Nephron (organoid): ENCODE data around the gene CHERP.

Experiments used
- H3K27ac Mint-ChIP-seq, 3 experiments: 2 replicates each; pipeline ENCODE4 v1.8.0; 2020; ENCODE audit warnings: mixed read lengths in 3 of 3, mild to moderate bottlenecking in 2 of 3, moderate library complexity in 1 of 3
- H3K27me3 Mint-ChIP-seq: 2 replicates; pipeline ENCODE4 v1.8.0; 2021; ENCODE audit warnings: low read depth, mild to moderate bottlenecking, moderate library complexity, mixed read lengths
- H3K36me3 Mint-ChIP-seq: 2 replicates; pipeline ENCODE4 v1.8.0; 2020; ENCODE audit warnings: low read depth, mixed read lengths
- H3K4me1 Mint-ChIP-seq: 2 replicates; pipeline ENCODE4 v1.8.0; 2020; ENCODE audit warnings: mixed read lengths
- H3K4me3 Mint-ChIP-seq, 3 experiments: 2 replicates each; pipeline ENCODE4 v1.8.0; 2020; ENCODE audit warnings: mild to moderate bottlenecking in 3 of 3, mixed read lengths in 3 of 3, moderate library complexity in 2 of 3
- H3K9me3 Mint-ChIP-seq: 2 replicates; pipeline ENCODE4 v1.8.0; 2020; ENCODE audit warnings: mixed read lengths
- CTCF ChIP-seq, 3 experiments: fragments of 200-600 bp; sonication (generic); IDR thresholded peaks; one replicate each; pipeline ENCODE4 v1.5.0; 2021; ENCODE audit warnings: antibody characterized with exemption in 3 of 3; ENCODE audit not compliant: unreplicated experiment in 3 of 3

The CHERP gene

GRCh38 chr19:16541526-16542044 lies 652 bp downstream of the CHERP start:
- no peaks in the 10 kb centered on the region for H3K27me3 Mint-ChIP-seq
- peak overlapping the region; percentile 35 to 90 (median 80) for H3K27ac Mint-ChIP-seq
- peak overlapping the region; percentile 90 to 95 (median 90) for H3K4me3 Mint-ChIP-seq
- TF ChIP-seq CTCF (IDR thresholded peaks at IDR 0.05; ENCODE audit: unreplicated experiment in 3 of 3): no peak
- peaks cover 34% of the 10 kb centered on the region for H3K36me3 Mint-ChIP-seq
- H3K9me3 Mint-ChIP-seq: no peaks in the 10 kb centered on the region
- peaks cover 17% of the 10 kb centered on the region for H3K4me1 Mint-ChIP-seq

- H3K27me3 Mint-ChIP-seq: no peaks in the 10 kb centered on the region
- peak overlapping the region; percentile 35 to 90 (median 80) for H3K27ac Mint-ChIP-seq
- H3K36me3 Mint-ChIP-seq: peaks cover 37% of the 10 kb centered on the region
- no peaks in the 10 kb centered on the region for H3K9me3 Mint-ChIP-seq
- H3K4me3 Mint-ChIP-seq: peak overlapping the region; percentile 90 to 95 (median 90)
- TF ChIP-seq CTCF (IDR thresholded peaks at IDR 0.05; ENCODE audit: unreplicated experiment in 3 of 3): no peak
- H3K4me1 Mint-ChIP-seq: peaks cover 17% of the 10 kb centered on the region
These were observed 1.3 kb downstream of the CHERP start for GRCh38 chr19:16540948-16541347.

GRCh38 chr19:16537111-16537510 lies 5.1 kb downstream of the CHERP start:
- TF ChIP-seq CTCF (IDR thresholded peaks at IDR 0.05; ENCODE audit: unreplicated experiment in 3 of 3): no peak
- H3K4me3 Mint-ChIP-seq: no peak overlapping the region
- peaks cover 6% of the 10 kb centered on the region for H3K4me1 Mint-ChIP-seq

GRCh38 chr19:16536130-16536529 lies 6.1 kb downstream of the CHERP start:
- no peak overlapping the region for H3K4me3 Mint-ChIP-seq
- no peaks in the 10 kb centered on the region for H3K27me3 Mint-ChIP-seq
- no peaks in the 10 kb centered on the region for H3K9me3 Mint-ChIP-seq
- H3K27ac Mint-ChIP-seq: no peak overlapping the region
- peaks cover under 1% of the 10 kb centered on the region for H3K4me1 Mint-ChIP-seq
- peaks cover 58% of the 10 kb centered on the region for H3K36me3 Mint-ChIP-seq
- TF ChIP-seq CTCF (IDR thresholded peaks at IDR 0.05; ENCODE audit: unreplicated experiment in 3 of 3): no peak

More at GRCh38 chr19:16537111-16537510, 5.1 kb downstream of the CHERP start:
- Mint-ChIP-seq H3K9me3 (no peaks in the 10 kb centered on the region), H3K27ac (no peak overlapping the region), H3K27me3 (no peaks in the 10 kb centered on the region), H3K36me3 (peaks cover 55% of the 10 kb centered on the region)

- Mint-ChIP-seq H3K27me3 (no peaks in the 10 kb centered on the region), H3K36me3 (peaks cover 59% of the 10 kb centered on the region), H3K4me1 (no peaks in the 10 kb centered on the region), H3K9me3 (no peaks in the 10 kb centered on the region), H3K4me3 (no peak overlapping the region), H3K27ac (no peak overlapping the region)
- no peak for TF ChIP-seq CTCF (IDR thresholded peaks at IDR 0.05; ENCODE audit: unreplicated experiment in 3 of 3)
These were observed 6.9 kb downstream of the CHERP start for GRCh38 chr19:16535381-16535780.
